Left colon (tissue), 2 donors: ENCODE results near the gene NLRP9. TPM values are rescaled to one million over a fixed set of nuclear protein-coding genes. Genes with fewer than 3 reads are reported as not detected.
"Not testable (repeated sequence)": the region's sequence is repeated elsewhere in the genome, so short reads cannot be mapped to it uniquely, and the experiment has no call there.

Experiments
- ATAC-seq: fragments of 200-7000 bp; cut with Tn5 transposase; one replicate; pipeline ENCODE4 v1.9.1; 2020; ENCODE audit warnings: mild to moderate bottlenecking, moderate library complexity
- DNase-seq, 2 donors: peaks; one replicate each; pipeline ENCODE4 v3.0.0-alpha.2; 2020
- intact Hi-C, 2 donors: fragments of 100-400 bp; cut with DNase I in 1 of 2; cut with micrococcal nuclease in 1 of 2; formaldehyde crosslinking; loops; one replicate each; pipeline versions ENCODE4 v1.11.2 to v1.14.0; 2022; cut with DNase I, micrococcal nuclease
- long read RNA-seq: library from polyadenylated mRNA; unstranded; transcript quantifications from one replicate; pipeline ENCODE4 v2.0.0, GENCODE V29; 2021
- total RNA-seq, 2 donors: library from RNA; stranded (reverse); fragmentation: NEBNext Ultra II Directional; extraction: Animal tissue kit (Norgen Biotek cat#: 25700); gene quantifications; one replicate each; pipeline ENCODE4 v1.2.1, GENCODE V29; 2021
- donor health status: DM: no; HTN: no; CAD: no.
- donor health status: DM: yes; HTN: yes; CAD: no.

The NLRP9 gene
- not detected for total RNA-seq
- long read RNA-seq, partial matches to known transcripts = 0 of 2 reads
- long read RNA-seq, other reads (novel, unspliced or antisense) = 2 of 2 reads

DNA sequence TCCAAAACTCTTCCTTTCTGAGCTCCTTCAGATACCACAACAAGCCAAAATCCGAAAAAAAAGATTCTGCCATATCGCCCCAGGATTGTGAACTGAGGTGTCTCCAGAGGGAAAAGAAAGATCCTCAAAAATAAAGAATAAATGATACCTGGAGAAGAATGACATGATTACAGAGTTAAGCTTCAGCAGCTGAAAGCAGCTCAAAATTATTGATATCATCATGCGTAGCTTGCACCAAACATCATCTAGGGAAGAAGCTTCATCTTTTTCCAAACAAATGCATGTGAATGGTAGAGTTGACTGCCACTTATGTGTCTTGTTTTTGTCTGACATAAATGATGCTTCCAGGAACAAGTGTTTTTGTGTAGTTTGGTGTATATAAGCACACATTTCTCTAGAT lies at the start of gene NLRP9:
NLRP9 (minus strand) TSS at position 101 of the 400 bp plus-strand sequence; CDS start at position 73, 28 bp downstream.
- ATAC-seq (no peak), DNase-seq (no peak)
- intact Hi-C loops = no loop called here

DNA sequence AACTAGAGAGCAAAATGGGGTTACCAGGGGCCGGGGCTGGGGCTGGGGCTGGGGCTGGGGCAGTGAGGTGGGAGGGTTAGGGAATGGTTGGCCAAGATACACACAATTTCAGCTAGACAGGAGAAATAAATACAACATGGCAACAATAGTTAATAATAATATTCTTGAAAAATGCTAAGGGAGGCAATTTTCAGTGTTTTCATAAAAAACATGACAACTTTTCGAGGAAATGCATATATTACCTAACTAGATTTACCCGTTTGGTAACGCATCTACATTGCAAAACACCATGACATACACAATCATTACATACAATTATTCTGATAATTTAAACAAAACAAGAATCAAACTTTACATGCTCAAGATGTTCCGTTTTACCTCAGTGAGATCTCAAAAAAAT lies 42.9 kb upstream of the NLRP9 start:
- ATAC-seq = no peak
- intact Hi-C loops = no loop called here
- DNase-seq = no peak

- intact Hi-C loops = no loop called here
- no peak for DNase-seq
- no peak for ATAC-seq
Observed at GRCh38 chr19:55778331-55778730, 40.1 kb upstream of the NLRP9 start.

GRCh38 chr19:55777528-55777927 lies 39.3 kb upstream of the NLRP9 start:
- intact Hi-C loops = no loop called here

DNA sequence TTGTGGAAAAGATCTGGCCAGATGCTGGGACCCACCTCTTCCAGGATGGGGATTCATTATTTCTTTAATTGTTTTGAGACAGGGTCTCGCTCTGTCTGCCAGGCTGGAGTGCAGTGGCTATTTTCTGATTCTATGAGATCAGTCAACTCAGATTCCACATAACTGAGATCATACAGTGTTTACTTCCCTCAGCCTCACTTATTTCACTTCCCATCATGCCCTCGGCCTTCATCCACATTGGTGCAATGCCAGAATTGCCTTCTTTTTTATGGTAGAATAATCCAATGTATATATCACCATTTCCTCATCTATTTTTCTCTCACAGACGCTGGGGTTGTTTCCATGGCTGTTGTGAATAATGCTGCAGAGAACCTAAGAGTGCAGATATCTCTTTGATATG lies 31.4 kb upstream of the NLRP9 start:
- DNase-seq, intact Hi-C loops: not testable (repeated sequence)
- peak; percentile 50 for ATAC-seq

More at GRCh38 chr19:55777528-55777927, 39.3 kb upstream of the NLRP9 start:
- peak in 1 of 2 donors; percentile 16 for DNase-seq
- no peak for ATAC-seq

GRCh38 chr19:55768818-55769217 lies 30.6 kb upstream of the NLRP9 start, which contains the start of gene RFPL4AL1:
Gene RFPL4AL1, plus strand, starts transcription at chr19:55769118. Its CDS starts 2,687 bp downstream, at chr19:55771805.
- DNase-seq, ATAC-seq, intact Hi-C loops: not testable (repeated sequence)

- intact Hi-C loops = no loop called here
- DNase-seq (no peak), ATAC-seq (no peak)
Observed at GRCh38 chr19:55766466-55766865, 28.3 kb upstream of the NLRP9 start.

- intact Hi-C loops, DNase-seq, ATAC-seq: not testable (repeated sequence)
Observed at GRCh38 chr19:55758797-55759196, 20.6 kb upstream of the NLRP9 start, which contains the start of gene RFPL4A. Gene RFPL4A, plus strand, starts transcription at chr19:55759097. Its CDS starts 2,704 bp downstream, at chr19:55761801.

DNA sequence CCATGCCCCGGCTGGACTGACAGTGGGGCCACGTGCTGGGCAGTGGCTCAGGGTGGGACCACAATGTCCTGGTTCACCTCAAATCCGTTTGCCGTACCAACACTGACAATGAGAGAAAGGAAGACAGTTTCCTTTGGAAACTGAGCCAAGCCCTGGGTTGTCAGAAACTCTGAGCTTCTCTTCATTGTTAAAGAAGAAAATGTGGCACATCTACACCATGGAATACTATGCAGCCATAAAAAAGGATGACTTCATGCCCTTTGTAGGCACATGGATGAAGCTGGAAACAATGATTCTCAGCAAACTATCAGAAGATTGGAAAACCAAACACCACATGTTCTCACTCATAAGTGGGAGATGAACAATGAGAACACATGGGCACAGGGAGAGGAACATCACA lies 18.6 kb upstream of the NLRP9 start:
- intact Hi-C loops, ATAC-seq, DNase-seq: not testable (repeated sequence)

DNA sequence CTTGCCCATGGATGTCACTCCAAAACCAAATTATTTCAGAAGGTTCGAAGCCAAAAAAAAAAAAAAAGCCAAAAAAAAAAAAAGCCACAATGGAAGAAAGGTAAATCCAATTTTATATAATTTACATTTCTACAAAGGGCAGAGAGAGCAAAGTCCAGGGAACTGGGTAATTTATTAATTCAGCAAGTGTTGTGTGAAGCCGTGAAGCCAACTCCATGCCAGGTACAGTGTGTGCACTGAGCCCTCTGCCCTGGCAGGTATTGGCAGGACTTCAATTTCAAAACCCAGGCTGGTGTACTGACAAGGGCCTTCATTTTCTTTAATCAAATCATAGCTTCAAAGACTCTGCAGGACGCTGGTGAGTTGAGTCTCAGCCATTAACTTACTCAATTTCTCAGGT lies 15.2 kb upstream of the NLRP9 start:
- peak; percentile 99 for ATAC-seq
- intact Hi-C loops = no loop called here
- peak; percentile 20 to 63 for DNase-seq

GRCh38 chr19:55750715-55751114 lies 12.5 kb upstream of the NLRP9 start:
- ATAC-seq (no peak), DNase-seq (no peak)
- intact Hi-C loops = no loop called here

DNA sequence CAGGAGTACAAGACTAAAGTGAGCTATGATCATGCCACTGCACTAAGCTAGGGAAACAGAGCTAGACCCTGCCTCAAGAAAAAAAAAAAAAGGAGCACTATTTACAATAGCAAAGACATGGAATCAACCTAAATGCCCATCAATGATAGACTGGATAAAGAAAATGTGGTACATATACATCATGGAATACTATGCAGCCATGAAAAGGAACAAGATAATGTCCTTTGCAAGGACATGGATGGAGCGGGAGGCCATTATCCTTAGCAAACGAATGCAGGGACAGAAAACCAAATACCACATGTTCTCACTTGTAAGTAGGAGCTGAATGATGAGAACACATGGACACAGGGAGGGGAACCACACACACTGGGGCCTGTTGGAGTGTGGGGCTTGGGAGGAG lies 7.8 kb downstream of the NLRP9 start:
- DNase-seq, ATAC-seq, intact Hi-C loops: not testable (repeated sequence)

DNA sequence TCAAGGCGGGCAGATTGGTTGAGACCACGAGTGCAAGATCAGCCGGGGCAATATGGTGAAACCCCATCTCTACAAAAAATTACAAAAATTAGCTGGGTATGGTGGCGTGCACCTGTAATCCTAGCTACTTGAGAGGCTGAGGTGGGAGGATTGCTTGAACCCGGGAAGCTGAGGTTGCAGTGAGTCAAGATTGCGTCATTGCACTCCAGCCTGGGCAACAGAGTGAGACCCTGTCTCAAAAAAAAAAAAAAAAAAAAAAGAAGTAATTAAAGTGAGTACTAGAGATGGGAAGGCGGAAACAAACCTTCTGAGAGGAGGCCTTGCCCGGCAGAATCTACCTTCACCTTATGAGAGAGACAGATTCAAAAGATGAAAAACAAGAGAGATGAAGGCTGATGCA lies 14.7 kb downstream of the NLRP9 start:
- intact Hi-C loops = no loop called here
- DNase-seq (no peak), ATAC-seq (no peak)

- intact Hi-C loops = no loop called here
- DNase-seq (no peak), ATAC-seq (no peak)
Observed at GRCh38 chr19:55720801-55721200, 17.4 kb downstream of the NLRP9 start.

DNA sequence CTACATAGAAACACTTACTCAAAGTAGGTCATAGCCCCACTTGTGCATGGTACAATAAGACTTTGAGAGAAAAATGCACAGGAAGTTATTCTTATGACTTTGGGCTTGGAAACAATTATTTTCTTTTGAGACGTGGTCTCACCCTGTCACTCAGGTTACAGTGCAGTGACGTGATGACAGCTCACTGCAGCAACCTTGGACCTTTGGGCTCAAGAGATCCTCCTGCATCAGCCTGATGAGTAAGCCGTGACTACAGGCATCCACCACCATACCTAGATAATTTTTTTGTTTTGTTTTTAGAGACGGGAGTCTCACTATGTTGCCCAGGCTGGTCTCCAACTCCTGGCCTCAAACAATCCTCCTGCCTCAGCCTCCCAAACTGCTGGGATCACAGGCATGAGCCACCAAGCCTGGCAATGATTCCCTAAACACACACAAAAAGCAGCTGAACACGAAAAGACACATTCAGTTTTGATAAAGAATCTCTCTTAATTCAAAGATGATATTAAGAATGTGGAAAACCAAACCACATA lies 17.9 kb downstream of the NLRP9 start:
- no peak for DNase-seq
- intact Hi-C loops = no loop called here
- no peak for ATAC-seq

GRCh38 chr19:55717879-55718711 lies 20.1 kb downstream of the NLRP9 start:
- ATAC-seq, intact Hi-C loops, DNase-seq: not testable (repeated sequence)

GRCh38 chr19:55717251-55717650 lies 21.0 kb downstream of the NLRP9 start:
- DNase-seq (no peak), ATAC-seq (no peak)
- intact Hi-C loops = no loop called here

GRCh38 chr19:55716531-55716930 lies 21.7 kb downstream of the NLRP9 start:
- intact Hi-C loops = no loop called here
- DNase-seq (no peak), ATAC-seq (no peak)

DNA sequence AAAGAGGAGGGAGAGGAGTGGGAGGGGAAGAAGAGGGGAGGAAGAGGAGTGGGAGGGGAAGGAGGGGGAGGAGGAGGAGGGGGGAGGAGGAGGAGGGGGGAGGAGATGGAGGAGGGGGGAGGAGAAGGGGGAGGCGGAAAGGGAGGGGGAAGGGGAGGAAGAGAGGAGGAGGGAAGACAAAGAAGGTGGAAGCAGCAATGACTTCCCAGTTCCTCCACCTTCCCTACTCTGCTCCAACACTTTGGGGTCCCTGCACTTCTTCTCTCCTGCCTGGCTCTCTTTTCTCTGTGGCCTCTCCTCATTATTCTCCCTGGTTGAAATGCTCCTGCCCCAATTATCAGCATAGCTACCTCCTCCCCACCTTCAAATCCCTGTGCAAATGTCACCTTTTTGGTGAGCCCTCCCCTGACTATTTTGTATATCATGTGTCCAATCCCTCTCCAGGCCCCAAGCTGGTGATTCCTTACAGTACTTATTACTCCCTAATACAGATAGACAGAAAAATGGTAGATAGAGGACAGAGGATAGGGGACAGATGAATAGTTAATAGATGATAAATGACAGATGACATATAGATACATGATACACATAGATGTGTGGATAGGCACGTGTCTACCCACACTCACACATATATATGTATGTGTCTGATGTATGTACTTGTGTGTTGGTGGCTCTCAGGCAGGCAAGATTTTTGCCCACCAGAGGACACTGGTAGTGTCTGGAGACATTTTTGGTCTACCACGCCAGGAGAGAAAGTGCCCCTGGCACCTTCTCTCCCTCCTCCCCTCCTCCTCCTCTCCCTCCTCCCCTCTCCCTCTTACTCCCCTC lies 25.2 kb downstream of the NLRP9 start:
- intact Hi-C loops = no loop called here
- DNase-seq (no peak), ATAC-seq (no peak)
